Chondrocyte (in vitro differentiated cells): Measurements from ENCODE around the gene DHRS13. TPM values are rescaled to one million over a fixed set of nuclear protein-coding genes. Genes with fewer than 3 reads are reported as not detected.

ENCODE experiments used
- DNase-seq: peaks from one replicate; pipeline ENCODE4 v3.0.0; 2021; ENCODE audit warnings: mixed read lengths, low spot score
- H3K27ac Mint-ChIP-seq: one replicate; pipeline ENCODE4 v1.8.0; 2021; ENCODE audit warnings: mild to moderate bottlenecking, moderate library complexity, mixed read lengths; ENCODE audit not compliant: unreplicated experiment
- H3K27me3 Mint-ChIP-seq: 2 replicates; pipeline ENCODE4 v1.8.0; 2021; ENCODE audit warnings: low read depth, mixed read lengths
- H3K36me3 Mint-ChIP-seq: 2 replicates; pipeline ENCODE4 v1.8.0; 2021; ENCODE audit warnings: low read depth, mixed read lengths
- H3K4me1 Mint-ChIP-seq: 2 replicates; pipeline ENCODE4 v1.8.0; 2021; ENCODE audit warnings: low read depth, mild to moderate bottlenecking, mixed read lengths
- H3K4me3 Mint-ChIP-seq: one replicate; pipeline ENCODE4 v1.8.0; 2021; ENCODE audit warnings: mild to moderate bottlenecking, moderate library complexity, mixed read lengths; ENCODE audit not compliant: unreplicated experiment
- H3K9me3 Mint-ChIP-seq: 2 replicates; pipeline ENCODE4 v1.8.0; 2021; ENCODE audit warnings: low read depth, mixed read lengths
- total RNA-seq: library from RNA; stranded (reverse); gene quantifications from 3 replicates; pipeline ENCODE4 v1.2.1, GENCODE V29; 2021
- TF ChIP-seq, protein P1 (sequence below): fragments of 200-600 bp; sonication (generic); IDR thresholded peaks from 2 replicates; pipeline ENCODE4 v1.5.0; 2021; ENCODE audit warnings: antibody characterized with exemption, mild to moderate bottlenecking, moderate library complexity

Gene DHRS13
- total RNA-seq, 1 donor from 2014 or later, result 5.8 TPM

DNA sequence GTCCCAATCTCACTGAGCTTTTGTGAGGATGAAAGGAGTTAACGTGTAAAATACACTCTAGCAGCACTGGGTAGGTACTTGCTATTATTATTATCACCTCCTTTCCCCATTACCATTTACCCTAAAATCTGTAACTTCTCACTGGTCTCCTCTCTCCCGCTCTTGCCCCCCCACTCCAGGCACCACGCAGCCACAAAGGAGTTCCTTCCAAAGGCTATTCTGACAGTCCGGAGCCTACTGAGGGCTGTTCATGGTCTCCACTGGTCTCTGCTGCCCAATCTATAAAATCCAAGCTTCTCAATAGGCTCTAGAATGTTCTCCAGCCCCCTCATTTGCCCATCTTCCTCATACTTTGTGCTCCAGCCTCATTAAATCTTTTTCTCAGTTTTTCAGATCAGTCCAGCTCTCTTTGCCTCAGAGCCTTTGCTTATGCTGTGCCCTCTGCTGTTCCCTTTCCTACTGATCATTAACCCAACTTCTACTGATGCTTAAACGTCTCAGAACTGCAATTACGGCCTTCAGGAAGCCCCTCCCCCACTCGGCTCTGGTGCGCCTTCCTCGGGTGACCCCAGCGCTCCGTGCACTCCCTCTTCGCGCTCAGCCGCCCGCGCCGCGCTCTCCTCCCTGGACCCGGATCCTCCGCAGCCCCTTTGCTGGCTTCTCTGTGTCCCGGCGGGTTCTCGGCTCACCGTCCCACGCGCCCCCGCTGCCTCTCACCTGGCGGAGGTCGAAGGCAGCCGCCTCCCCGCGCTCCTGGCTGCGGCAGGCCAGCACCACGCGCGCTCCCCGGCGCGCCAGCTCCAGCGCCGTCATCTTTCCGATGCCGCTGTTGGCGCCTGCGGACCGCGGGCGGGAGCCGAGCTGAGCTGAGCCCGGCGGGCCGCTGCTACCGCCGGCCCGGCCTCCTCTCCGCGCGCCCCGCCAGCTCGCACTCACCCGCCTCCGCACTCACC, 737 bp downstream of the DHRS13 start:
- no peak for DNase-seq
- H3K9me3 Mint-ChIP-seq, result no peaks in the 10 kb centered on the region
- peaks cover 7% of the 10 kb centered on the region for H3K36me3 Mint-ChIP-seq
- no peaks in the 10 kb centered on the region for H3K27me3 Mint-ChIP-seq
- H3K4me3 Mint-ChIP-seq, result peak overlapping the region; percentile 79
- TF ChIP-seq, protein P1, sequence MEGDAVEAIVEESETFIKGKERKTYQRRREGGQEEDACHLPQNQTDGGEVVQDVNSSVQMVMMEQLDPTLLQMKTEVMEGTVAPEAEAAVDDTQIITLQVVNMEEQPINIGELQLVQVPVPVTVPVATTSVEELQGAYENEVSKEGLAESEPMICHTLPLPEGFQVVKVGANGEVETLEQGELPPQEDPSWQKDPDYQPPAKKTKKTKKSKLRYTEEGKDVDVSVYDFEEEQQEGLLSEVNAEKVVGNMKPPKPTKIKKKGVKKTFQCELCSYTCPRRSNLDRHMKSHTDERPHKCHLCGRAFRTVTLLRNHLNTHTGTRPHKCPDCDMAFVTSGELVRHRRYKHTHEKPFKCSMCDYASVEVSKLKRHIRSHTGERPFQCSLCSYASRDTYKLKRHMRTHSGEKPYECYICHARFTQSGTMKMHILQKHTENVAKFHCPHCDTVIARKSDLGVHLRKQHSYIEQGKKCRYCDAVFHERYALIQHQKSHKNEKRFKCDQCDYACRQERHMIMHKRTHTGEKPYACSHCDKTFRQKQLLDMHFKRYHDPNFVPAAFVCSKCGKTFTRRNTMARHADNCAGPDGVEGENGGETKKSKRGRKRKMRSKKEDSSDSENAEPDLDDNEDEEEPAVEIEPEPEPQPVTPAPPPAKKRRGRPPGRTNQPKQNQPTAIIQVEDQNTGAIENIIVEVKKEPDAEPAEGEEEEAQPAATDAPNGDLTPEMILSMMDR, result no peak
- peak overlapping the region; percentile 74 for H3K27ac Mint-ChIP-seq
- peaks cover 18% of the 10 kb centered on the region for H3K4me1 Mint-ChIP-seq

DNA sequence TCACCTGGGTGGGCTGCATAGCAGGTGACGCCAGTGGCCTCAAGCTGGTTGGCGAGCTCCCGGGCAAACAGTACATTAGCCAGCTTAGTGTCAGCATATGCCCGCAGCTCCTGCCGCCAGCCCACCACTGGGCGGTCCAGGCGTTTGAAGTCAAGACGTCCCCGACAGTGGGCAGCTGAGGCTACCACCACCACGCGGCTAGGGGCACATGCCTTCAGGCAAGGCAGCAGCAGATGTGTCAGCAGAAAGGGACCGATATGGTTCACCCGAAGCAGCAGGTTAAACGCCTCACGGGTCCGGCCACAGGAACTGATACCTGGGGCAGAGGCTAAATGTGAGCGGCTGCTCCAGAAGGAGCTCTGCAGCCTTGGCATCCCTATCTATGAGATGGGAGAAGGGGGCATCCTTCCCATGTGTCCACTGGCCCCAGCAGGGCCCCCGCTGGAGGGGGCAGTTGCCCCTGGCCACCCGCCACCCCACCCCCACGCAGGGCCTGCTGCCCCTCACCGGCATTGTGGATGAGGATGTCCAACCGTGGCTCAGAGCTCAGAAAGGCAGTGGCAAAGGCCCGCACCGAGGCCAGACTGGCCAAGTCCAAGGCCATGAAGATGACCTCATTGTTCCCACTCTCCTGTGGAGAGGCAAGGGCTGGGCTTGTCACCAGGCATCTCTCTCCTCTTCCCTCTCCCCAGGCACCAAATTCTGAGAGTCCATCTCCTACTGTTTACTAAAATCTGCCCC, 1.7 kb downstream of the DHRS13 start:
- no peak for DNase-seq
- Mint-ChIP-seq H3K27ac (no peak overlapping the region), H3K36me3 (no peaks in the 10 kb centered on the region), H3K4me1 (peaks cover 26% of the 10 kb centered on the region), H3K27me3 (no peaks in the 10 kb centered on the region), H3K9me3 (no peaks in the 10 kb centered on the region), H3K4me3 (no peak overlapping the region)
- TF ChIP-seq, protein P1, result no peak

- Mint-ChIP-seq H3K27me3 (no peaks in the 10 kb centered on the region), H3K4me3 (no peak overlapping the region), H3K27ac (no peak overlapping the region), H3K4me1 (peaks cover 33% of the 10 kb centered on the region), H3K36me3 (no peaks in the 10 kb centered on the region), H3K9me3 (no peaks in the 10 kb centered on the region)
- TF ChIP-seq, protein P1, result no peak
- DNase-seq, result no peak
Measured at GRCh38 chr17:28899212-28899815, 3.6 kb downstream of the DHRS13 start.

DNA sequence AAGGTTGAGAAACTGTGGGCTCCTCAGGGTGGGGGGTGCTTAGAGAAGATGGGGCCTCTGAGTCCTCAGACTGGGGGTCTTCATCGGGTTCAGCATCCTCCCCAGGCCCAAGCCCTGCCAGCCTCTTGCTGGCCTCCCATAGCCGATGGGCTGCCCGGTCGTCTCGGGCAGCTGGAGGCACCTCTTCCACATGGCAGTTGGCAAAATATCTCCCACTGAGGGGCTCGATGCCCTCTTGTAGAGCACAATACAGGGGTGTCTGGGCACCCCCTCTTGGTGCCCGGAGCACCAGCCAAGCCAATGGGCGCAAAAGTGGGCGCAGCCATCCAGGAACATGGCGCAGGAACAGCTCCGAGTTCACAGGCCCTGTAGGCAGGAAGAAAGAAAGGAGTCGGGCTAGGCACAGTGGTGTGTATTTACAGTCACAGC, 4.3 kb downstream of the DHRS13 start:
- DNase-seq, result no peak
- TF ChIP-seq, protein P1, result no peak
- no peak overlapping the region for H3K4me3 Mint-ChIP-seq
- H3K27me3 Mint-ChIP-seq, result no peaks in the 10 kb centered on the region
- H3K36me3 Mint-ChIP-seq, result no peaks in the 10 kb centered on the region
- no peak overlapping the region for H3K27ac Mint-ChIP-seq
- peaks cover 37% of the 10 kb centered on the region for H3K4me1 Mint-ChIP-seq
- no peaks in the 10 kb centered on the region for H3K9me3 Mint-ChIP-seq
